Measurements from ENCODE around the gene UNC79.

GRCh38 chr14:93426750-93427149 is 4.0 kb upstream of the UNC79 start:
- TF ChIP-seq RARB (CRISPR knock-in tag; IDR thresholded peaks at IDR 0.05), result no peak
- TF ChIP-seq ZNF70 (CRISPR knock-in tag; IDR thresholded peaks at IDR 0.05), result no peak
- no peak for TF ChIP-seq ZFP3 (CRISPR knock-in tag; IDR thresholded peaks at IDR 0.05)
- no peak for TF ChIP-seq ZFP30 (CRISPR knock-in tag; IDR thresholded peaks at IDR 0.05)
- TF ChIP-seq ESRRG (CRISPR knock-in tag; IDR thresholded peaks at IDR 0.05), result no peak
- no peak for TF ChIP-seq PATZ1 (CRISPR knock-in tag; IDR thresholded peaks at IDR 0.05; ENCODE audit: borderline replicate concordance)
- TF ChIP-seq ZNF565 (CRISPR knock-in tag; conservative IDR thresholded peaks at IDR 0.05; ENCODE audit: low read depth), result no peak
